ENCODE measurements around the gene HTR3E. TPM values are rescaled to one million over a fixed set of nuclear protein-coding genes. Genes with fewer than 3 reads are reported as not detected.

Gene HTR3E
- polyA plus RNA-seq, 1 donor from 2014 or later = not detected

DNA sequence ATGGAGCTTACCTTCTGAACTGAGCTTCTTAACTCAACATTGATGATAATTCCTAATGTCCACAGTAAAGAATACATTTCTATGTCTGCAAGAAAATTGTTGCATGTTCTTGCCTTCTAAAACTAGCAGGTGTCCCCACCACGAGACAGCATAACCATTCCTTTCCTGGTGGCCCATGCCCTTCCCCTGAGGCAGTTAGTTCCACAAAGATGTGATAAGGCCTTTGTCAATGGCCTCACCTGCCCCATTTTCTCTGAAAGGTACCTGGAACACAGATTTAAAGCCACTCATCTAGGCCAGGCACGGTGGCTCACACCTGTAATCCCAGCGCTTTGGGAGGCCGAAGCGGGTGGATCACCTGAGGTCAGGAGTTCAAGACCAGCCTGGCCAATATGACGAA is 21.0 kb upstream of the HTR3E start:
- Histone ChIP-seq H3K27me3 (ENCODE audit: insufficient read depth, low read depth, low read length) (no peaks in the 10 kb centered on the region), H3K4me3 (ENCODE audit: low read length) (no peak overlapping the region), H3K79me2 (replicated peaks; ENCODE audit: insufficient read depth, low read length) (no peaks in the 10 kb centered on the region), H4K20me1 (ENCODE audit: insufficient read depth) (no peaks in the 10 kb centered on the region), H3K9me3 (ENCODE audit: low read length) (no peaks in the 10 kb centered on the region), H2AFZ (ENCODE audit: low read depth, low read length) (no peak overlapping the region), H3K9me2 (ENCODE audit: insufficient read depth, low read length) (no peaks in the 10 kb centered on the region), H3K4me2 (ENCODE audit: low read length) (no peak overlapping the region), H3K9ac (ENCODE audit: low read length) (no peak overlapping the region), H3F3A (ENCODE audit: insufficient read depth, low read length, poor library complexity, severe bottlenecking) (no peaks in the 10 kb centered on the region), H3K27ac (ENCODE audit: low read length) (no peak overlapping the region), H3K36me3 (ENCODE audit: insufficient read depth, low read length) (no peaks in the 10 kb centered on the region)
- TF ChIP-seq, protein P1, sequence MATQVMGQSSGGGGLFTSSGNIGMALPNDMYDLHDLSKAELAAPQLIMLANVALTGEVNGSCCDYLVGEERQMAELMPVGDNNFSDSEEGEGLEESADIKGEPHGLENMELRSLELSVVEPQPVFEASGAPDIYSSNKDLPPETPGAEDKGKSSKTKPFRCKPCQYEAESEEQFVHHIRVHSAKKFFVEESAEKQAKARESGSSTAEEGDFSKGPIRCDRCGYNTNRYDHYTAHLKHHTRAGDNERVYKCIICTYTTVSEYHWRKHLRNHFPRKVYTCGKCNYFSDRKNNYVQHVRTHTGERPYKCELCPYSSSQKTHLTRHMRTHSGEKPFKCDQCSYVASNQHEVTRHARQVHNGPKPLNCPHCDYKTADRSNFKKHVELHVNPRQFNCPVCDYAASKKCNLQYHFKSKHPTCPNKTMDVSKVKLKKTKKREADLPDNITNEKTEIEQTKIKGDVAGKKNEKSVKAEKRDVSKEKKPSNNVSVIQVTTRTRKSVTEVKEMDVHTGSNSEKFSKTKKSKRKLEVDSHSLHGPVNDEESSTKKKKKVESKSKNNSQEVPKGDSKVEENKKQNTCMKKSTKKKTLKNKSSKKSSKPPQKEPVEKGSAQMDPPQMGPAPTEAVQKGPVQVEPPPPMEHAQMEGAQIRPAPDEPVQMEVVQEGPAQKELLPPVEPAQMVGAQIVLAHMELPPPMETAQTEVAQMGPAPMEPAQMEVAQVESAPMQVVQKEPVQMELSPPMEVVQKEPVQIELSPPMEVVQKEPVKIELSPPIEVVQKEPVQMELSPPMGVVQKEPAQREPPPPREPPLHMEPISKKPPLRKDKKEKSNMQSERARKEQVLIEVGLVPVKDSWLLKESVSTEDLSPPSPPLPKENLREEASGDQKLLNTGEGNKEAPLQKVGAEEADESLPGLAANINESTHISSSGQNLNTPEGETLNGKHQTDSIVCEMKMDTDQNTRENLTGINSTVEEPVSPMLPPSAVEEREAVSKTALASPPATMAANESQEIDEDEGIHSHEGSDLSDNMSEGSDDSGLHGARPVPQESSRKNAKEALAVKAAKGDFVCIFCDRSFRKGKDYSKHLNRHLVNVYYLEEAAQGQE (IDR thresholded peaks at IDR 0.05; ENCODE audit: borderline replicate concordance) = no peak
- no peak for TF ChIP-seq MXI1 (conservative IDR thresholded peaks at IDR 0.05; ENCODE audit: poor library complexity, severe bottlenecking)
- no peak for TF ChIP-seq EP300 (conservative IDR thresholded peaks at IDR 0.05; ENCODE audit: poor library complexity, severe bottlenecking)
- TF ChIP-seq, protein P2, sequence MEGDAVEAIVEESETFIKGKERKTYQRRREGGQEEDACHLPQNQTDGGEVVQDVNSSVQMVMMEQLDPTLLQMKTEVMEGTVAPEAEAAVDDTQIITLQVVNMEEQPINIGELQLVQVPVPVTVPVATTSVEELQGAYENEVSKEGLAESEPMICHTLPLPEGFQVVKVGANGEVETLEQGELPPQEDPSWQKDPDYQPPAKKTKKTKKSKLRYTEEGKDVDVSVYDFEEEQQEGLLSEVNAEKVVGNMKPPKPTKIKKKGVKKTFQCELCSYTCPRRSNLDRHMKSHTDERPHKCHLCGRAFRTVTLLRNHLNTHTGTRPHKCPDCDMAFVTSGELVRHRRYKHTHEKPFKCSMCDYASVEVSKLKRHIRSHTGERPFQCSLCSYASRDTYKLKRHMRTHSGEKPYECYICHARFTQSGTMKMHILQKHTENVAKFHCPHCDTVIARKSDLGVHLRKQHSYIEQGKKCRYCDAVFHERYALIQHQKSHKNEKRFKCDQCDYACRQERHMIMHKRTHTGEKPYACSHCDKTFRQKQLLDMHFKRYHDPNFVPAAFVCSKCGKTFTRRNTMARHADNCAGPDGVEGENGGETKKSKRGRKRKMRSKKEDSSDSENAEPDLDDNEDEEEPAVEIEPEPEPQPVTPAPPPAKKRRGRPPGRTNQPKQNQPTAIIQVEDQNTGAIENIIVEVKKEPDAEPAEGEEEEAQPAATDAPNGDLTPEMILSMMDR (IDR thresholded peaks at IDR 0.05; ENCODE audit: poor library complexity, severe bottlenecking) = no peak
- no peak for TF ChIP-seq TAF1 (IDR thresholded peaks at IDR 0.05; ENCODE audit: low read depth)
- TF ChIP-seq EZH2 (IDR thresholded peaks at IDR 0.05; ENCODE audit: borderline replicate concordance, insufficient read depth, low read length, poor library complexity, severe bottlenecking) = no peak

DNA sequence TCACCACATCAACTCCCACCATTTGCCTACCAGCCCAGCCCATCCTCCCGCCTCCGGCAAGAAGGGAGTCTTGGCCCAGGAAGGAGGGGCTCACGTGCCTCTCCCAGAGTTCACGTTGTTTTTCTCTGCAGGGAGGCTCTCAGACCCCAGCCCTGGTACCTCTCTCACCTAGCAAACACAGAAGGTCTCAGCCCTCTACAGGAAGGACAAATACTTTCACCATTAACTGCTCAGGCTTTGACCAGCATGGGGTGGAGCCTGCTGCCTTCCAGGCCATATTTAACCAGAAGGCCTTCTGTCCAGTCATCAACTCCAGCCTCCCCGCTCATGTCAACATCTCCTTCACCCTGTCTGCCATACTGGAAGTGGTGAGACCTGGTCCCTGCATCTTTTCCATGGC is 19.0 kb upstream of the HTR3E start:
- Histone ChIP-seq H3K4me3 (ENCODE audit: low read length) (no peak overlapping the region), H4K20me1 (ENCODE audit: insufficient read depth) (no peaks in the 10 kb centered on the region), H3K79me2 (replicated peaks; ENCODE audit: insufficient read depth, low read length) (no peaks in the 10 kb centered on the region), H3F3A (ENCODE audit: insufficient read depth, low read length, poor library complexity, severe bottlenecking) (no peaks in the 10 kb centered on the region), H3K9me2 (ENCODE audit: insufficient read depth, low read length) (no peaks in the 10 kb centered on the region), H3K36me3 (ENCODE audit: insufficient read depth, low read length) (no peaks in the 10 kb centered on the region), H3K4me2 (ENCODE audit: low read length) (no peak overlapping the region), H3K27me3 (ENCODE audit: insufficient read depth, low read depth, low read length) (no peaks in the 10 kb centered on the region), H3K9ac (ENCODE audit: low read length) (no peak overlapping the region), H3K27ac (ENCODE audit: low read length) (no peak overlapping the region), H2AFZ (ENCODE audit: low read depth, low read length) (no peak overlapping the region), H3K9me3 (ENCODE audit: low read length) (no peaks in the 10 kb centered on the region)
- TF ChIP-seq MXI1 (conservative IDR thresholded peaks at IDR 0.05; ENCODE audit: poor library complexity, severe bottlenecking) = no peak
- no peak for TF ChIP-seq EZH2 (IDR thresholded peaks at IDR 0.05; ENCODE audit: borderline replicate concordance, insufficient read depth, low read length, poor library complexity, severe bottlenecking)
- no peak for TF ChIP-seq EP300 (conservative IDR thresholded peaks at IDR 0.05; ENCODE audit: poor library complexity, severe bottlenecking)
- TF ChIP-seq TAF1 (IDR thresholded peaks at IDR 0.05; ENCODE audit: low read depth) = no peak
- TF ChIP-seq, protein P1 (IDR thresholded peaks at IDR 0.05; ENCODE audit: borderline replicate concordance) = no peak
- no peak for TF ChIP-seq SMC3 (conservative IDR thresholded peaks at IDR 0.05; ENCODE audit: poor library complexity)
- TF ChIP-seq, protein P2 (IDR thresholded peaks at IDR 0.05; ENCODE audit: poor library complexity, severe bottlenecking) = no peak
- TF ChIP-seq RAD21 (conservative IDR thresholded peaks at IDR 0.05) = no peak
- TF ChIP-seq POLR2AphosphoS5 (IDR thresholded peaks at IDR 0.05) = no peak

Measured in neural cell (in vitro differentiated cells).